ENCODE results near the gene FBXO7.
"Not testable (repeated sequence)": the region's sequence is repeated elsewhere in the genome, so short reads cannot be mapped to it uniquely, and the experiment has no call there.

The FBXO7 gene

GRCh38 chr22:32474635-32475467, at the start of gene FBXO7:
Gene FBXO7, plus strand, starts transcription at chr22:32474811. Its CDS starts 192 bp downstream, at chr22:32475003.
- peak; percentile 94 for DNase-seq

- no peak for DNase-seq
These were observed 47.7 kb upstream of the FBXO7 start for GRCh38 chr22:32426881-32427280.

GRCh38 chr22:32430352-32430751, 44.3 kb upstream of the FBXO7 start:
- DNase-seq: no peak

- no peak for DNase-seq
These were observed 30.5 kb upstream of the FBXO7 start for GRCh38 chr22:32444068-32444467.

- no peak for DNase-seq
These were observed 28.3 kb upstream of the FBXO7 start for GRCh38 chr22:32446321-32446720.

GRCh38 chr22:32448980-32449379, 25.6 kb upstream of the FBXO7 start:
- no peak for DNase-seq

GRCh38 chr22:32457031-32457430, 17.6 kb upstream of the FBXO7 start:
- DNase-seq: no peak

- no peak for DNase-seq
These were observed 12.2 kb upstream of the FBXO7 start for GRCh38 chr22:32462452-32462851.

GRCh38 chr22:32465661-32466060, 8.9 kb upstream of the FBXO7 start:
- DNase-seq: no peak

- DNase-seq: no peak
These were observed 8.1 kb upstream of the FBXO7 start for GRCh38 chr22:32466496-32466895.

- no peak for DNase-seq
These were observed 4.8 kb upstream of the FBXO7 start for GRCh38 chr22:32469799-32470212.

- DNase-seq: no peak
These were observed 1.1 kb upstream of the FBXO7 start for GRCh38 chr22:32473388-32473952.

- DNase-seq: no peak
These were observed 928 bp downstream of the FBXO7 start for GRCh38 chr22:32475468-32476010.

GRCh38 chr22:32476281-32477195, 1.9 kb downstream of the FBXO7 start:
- DNase-seq: no peak

GRCh38 chr22:32477596-32477995, 3.0 kb downstream of the FBXO7 start:
- no peak for DNase-seq

- not testable (repeated sequence) for DNase-seq
These were observed 3.9 kb downstream of the FBXO7 start for GRCh38 chr22:32478552-32478951.

GRCh38 chr22:32478994-32479393, 4.4 kb downstream of the FBXO7 start:
- no peak for DNase-seq

GRCh38 chr22:32480238-32480637, 5.6 kb downstream of the FBXO7 start:
- DNase-seq: no peak

GRCh38 chr22:32482708-32483107, 8.1 kb downstream of the FBXO7 start:
- no peak for DNase-seq

- no peak for DNase-seq
These were observed 12.2 kb downstream of the FBXO7 start for GRCh38 chr22:32486656-32487390.

- DNase-seq: no peak
These were observed 12.8 kb downstream of the FBXO7 start for GRCh38 chr22:32487461-32487860.

GRCh38 chr22:32489377-32489776, 14.8 kb downstream of the FBXO7 start:
- no peak for DNase-seq
